Calu3 (cell line): Measurements from ENCODE around the gene NPM1. TPM values are rescaled to one million over a fixed set of nuclear protein-coding genes. Genes with fewer than 3 reads are reported as not detected.

ENCODE experiments used
- BruUV-seq: library from RNA; stranded (reverse); fragments of 400-500 nt; replicated peaks from 2 replicates; lab custom pipeline; 2021; lab: Mats Ljungman, UMichigan
- CTCF ChIA-PET: fragments of 300-600 bp; sonication (Branson Sonifier 250); formaldehyde crosslinking; loops from one replicate; lab custom pipeline; 2022; ENCODE audit warnings: antibody characterized with exemption; lab: Charles Lee
- DNase-seq: peaks from one replicate; pipeline ENCODE4 v3.0.0; 2022
- H3K27ac Mint-ChIP-seq: one replicate; pipeline ENCODE4 v1.8.0; 2022; ENCODE audit warnings: mixed read lengths; ENCODE audit not compliant: unreplicated experiment
- H3K27me3 Mint-ChIP-seq: one replicate; pipeline ENCODE4 v1.8.0; 2022; ENCODE audit warnings: mixed read lengths; ENCODE audit not compliant: unreplicated experiment
- H3K36me3 Mint-ChIP-seq: one replicate; pipeline ENCODE4 v1.8.0; 2022; ENCODE audit warnings: mild to moderate bottlenecking, moderate library complexity, mixed read lengths; ENCODE audit not compliant: insufficient read depth, unreplicated experiment
- H3K4me1 Mint-ChIP-seq: one replicate; pipeline ENCODE4 v1.8.0; 2022; ENCODE audit warnings: mild to moderate bottlenecking, low read depth, mixed read lengths; ENCODE audit not compliant: unreplicated experiment
- H3K4me3 Mint-ChIP-seq: one replicate; pipeline ENCODE4 v1.8.0; 2022; ENCODE audit warnings: mild to moderate bottlenecking, low read depth, moderate library complexity, mixed read lengths; ENCODE audit not compliant: unreplicated experiment
- H3K9me3 Mint-ChIP-seq: one replicate; pipeline ENCODE4 v1.8.0; 2022; ENCODE audit warnings: low read depth, mixed read lengths; ENCODE audit not compliant: unreplicated experiment
- CTCF ChIP-seq: fragments of 200-600 bp; IDR thresholded peaks from one replicate; pipeline ENCODE4 v1.8.0; 2022; ENCODE audit warnings: antibody characterized with exemption; ENCODE audit not compliant: unreplicated experiment
- intact Hi-C: fragments of 100-400 bp; cut with micrococcal nuclease; formaldehyde crosslinking; loops from one replicate; pipeline ENCODE4 v1.10.0; 2022; ENCODE audit not compliant: unreplicated experiment
- total RNA-seq: library from RNA; stranded (reverse); gene quantifications from 2 replicates; pipeline ENCODE4 v1.2.3, GENCODE V29; 2022

The NPM1 gene
- total RNA-seq, 1 experiment from 2014 or later: 1,863 TPM

- Mint-ChIP-seq H3K4me1 (peaks cover 25% of the 10 kb centered on the region), H3K4me3 (no peak overlapping the region), H3K36me3 (peaks cover 77% of the 10 kb centered on the region), H3K27ac (no peak overlapping the region), H3K27me3 (peaks cover 7% of the 10 kb centered on the region), H3K9me3 (no peaks in the 10 kb centered on the region)
- DNase-seq: no peak
- no peak for TF ChIP-seq CTCF
- BruUV-seq: no TSS peak
- CTCF ChIA-PET: interaction anchor here (0.7 kb wide), 1 partner anchor 644 kb away, joined by 5 read pairs; no protein-coding TSS in a partner anchor
- intact Hi-C loops: loop anchor here (5.0 to 10.0 kb wide), 2 partner anchors 190 to 432 kb away; no protein-coding TSS in a partner anchor
Measured at GRCh38 chr5:171415115-171415730, 27.6 kb downstream of the NPM1 start.

- Mint-ChIP-seq H3K4me1 (peaks cover 37% of the 10 kb centered on the region), H3K27ac (no peak overlapping the region), H3K4me3 (no peak overlapping the region), H3K9me3 (no peaks in the 10 kb centered on the region), H3K27me3 (peaks cover 19% of the 10 kb centered on the region), H3K36me3 (peaks cover 71% of the 10 kb centered on the region)
- BruUV-seq: TSS peak; percentile 11
- TF ChIP-seq CTCF: no peak
- intact Hi-C loops: loop anchor here (5.0 to 10.0 kb wide), 2 partner anchors 188 to 431 kb away; no protein-coding TSS in a partner anchor
- no peak for DNase-seq
- CTCF ChIA-PET: no interaction called here
Measured at GRCh38 chr5:171416160-171417049, 28.8 kb downstream of the NPM1 start.

- DNase-seq: peak; percentile 91
- Mint-ChIP-seq H3K4me1 (peaks cover 28% of the 10 kb centered on the region), H3K36me3 (peaks cover 52% of the 10 kb centered on the region), H3K27ac (no peak overlapping the region), H3K27me3 (peaks cover 26% of the 10 kb centered on the region), H3K4me3 (peak overlapping the region; percentile 88), H3K9me3 (no peaks in the 10 kb centered on the region)
- no TSS peak for BruUV-seq
- CTCF ChIA-PET: interaction anchor here (0.5 to 1.4 kb wide), 11 partner anchors 13 to 1586 kb away, joined by 3 to 4 read pairs (median 3); partner anchors contain the start of gene FBXW11
- intact Hi-C loops: loop anchor here (5.0 to 10.0 kb wide), 2 partner anchors 186 to 429 kb away; no protein-coding TSS in a partner anchor
- TF ChIP-seq CTCF: peak; percentile 97
Measured at GRCh38 chr5:171418316-171418981, 30.8 kb downstream of the NPM1 start.
